Gastroesophageal sphincter (tissue), 3 donors: ENCODE results near the gene HSP90B1.

Experiments
- EP300 ChIP-seq: sonication (generic); formaldehyde crosslinking; IDR thresholded peaks from one replicate; pipeline ENCODE4 v1.6.1; 2017; ENCODE audit warnings: antibody characterized with exemption, mild to moderate bottlenecking
- POLR2A ChIP-seq, 2 donors: fragments of 450-650 bp; IDR thresholded peaks; one replicate each; pipeline ENCODE4 v1.6.1; 2017; ENCODE audit warnings: antibody characterized with exemption in 2 of 2, mild to moderate bottlenecking in 2 of 2, moderate library complexity in 1 of 2
- TF ChIP-seq, protein P1 (sequence below), 4 experiments: fragments of 200-600 bp in 2 of 4; fragments of 450-650 bp in 2 of 4; sonication (generic) in 1 of 4; IDR thresholded peaks; one replicate each; pipeline ENCODE4 v1.5.1; 2017 to 2019; ENCODE audit warnings: antibody characterized with exemption in 4 of 4, mild to moderate bottlenecking in 2 of 4, moderate library complexity in 2 of 4

DNA sequence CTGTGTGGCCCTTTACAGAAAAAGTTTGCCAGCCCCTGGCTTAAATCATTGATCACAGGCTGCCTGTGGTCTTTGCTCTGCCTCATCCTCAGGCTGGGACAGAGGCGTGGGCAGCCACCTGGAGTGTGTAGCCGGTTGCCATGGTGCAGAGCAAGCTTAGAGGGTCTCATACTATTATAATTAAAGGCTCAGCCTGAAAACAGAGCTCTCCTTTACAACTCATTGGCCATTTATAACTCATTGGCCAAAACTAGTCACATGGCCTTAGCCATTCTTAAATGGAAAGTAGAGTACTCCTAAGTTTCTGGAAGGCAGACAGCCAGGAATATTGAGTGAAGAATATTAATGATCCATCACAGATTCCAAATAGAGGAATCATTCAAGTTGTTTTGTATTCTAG lies 3.0 kb downstream of the HSP90B1 start:
- TF ChIP-seq, protein P1, sequence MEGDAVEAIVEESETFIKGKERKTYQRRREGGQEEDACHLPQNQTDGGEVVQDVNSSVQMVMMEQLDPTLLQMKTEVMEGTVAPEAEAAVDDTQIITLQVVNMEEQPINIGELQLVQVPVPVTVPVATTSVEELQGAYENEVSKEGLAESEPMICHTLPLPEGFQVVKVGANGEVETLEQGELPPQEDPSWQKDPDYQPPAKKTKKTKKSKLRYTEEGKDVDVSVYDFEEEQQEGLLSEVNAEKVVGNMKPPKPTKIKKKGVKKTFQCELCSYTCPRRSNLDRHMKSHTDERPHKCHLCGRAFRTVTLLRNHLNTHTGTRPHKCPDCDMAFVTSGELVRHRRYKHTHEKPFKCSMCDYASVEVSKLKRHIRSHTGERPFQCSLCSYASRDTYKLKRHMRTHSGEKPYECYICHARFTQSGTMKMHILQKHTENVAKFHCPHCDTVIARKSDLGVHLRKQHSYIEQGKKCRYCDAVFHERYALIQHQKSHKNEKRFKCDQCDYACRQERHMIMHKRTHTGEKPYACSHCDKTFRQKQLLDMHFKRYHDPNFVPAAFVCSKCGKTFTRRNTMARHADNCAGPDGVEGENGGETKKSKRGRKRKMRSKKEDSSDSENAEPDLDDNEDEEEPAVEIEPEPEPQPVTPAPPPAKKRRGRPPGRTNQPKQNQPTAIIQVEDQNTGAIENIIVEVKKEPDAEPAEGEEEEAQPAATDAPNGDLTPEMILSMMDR (IDR thresholded peaks at IDR 0.05) = no peak
- TF ChIP-seq POLR2A (IDR thresholded peaks at IDR 0.05) (no peak), EP300 (no peak)
